ENCODE measurements around the gene CCDC12. TPM values are rescaled to one million over a fixed set of nuclear protein-coding genes. Genes with fewer than 3 reads are reported as not detected.

CCDC12 gene
- total and polyA plus RNA-seq, 11 donors: 27.1 to 120 (median 34.4) TPM

DNA sequence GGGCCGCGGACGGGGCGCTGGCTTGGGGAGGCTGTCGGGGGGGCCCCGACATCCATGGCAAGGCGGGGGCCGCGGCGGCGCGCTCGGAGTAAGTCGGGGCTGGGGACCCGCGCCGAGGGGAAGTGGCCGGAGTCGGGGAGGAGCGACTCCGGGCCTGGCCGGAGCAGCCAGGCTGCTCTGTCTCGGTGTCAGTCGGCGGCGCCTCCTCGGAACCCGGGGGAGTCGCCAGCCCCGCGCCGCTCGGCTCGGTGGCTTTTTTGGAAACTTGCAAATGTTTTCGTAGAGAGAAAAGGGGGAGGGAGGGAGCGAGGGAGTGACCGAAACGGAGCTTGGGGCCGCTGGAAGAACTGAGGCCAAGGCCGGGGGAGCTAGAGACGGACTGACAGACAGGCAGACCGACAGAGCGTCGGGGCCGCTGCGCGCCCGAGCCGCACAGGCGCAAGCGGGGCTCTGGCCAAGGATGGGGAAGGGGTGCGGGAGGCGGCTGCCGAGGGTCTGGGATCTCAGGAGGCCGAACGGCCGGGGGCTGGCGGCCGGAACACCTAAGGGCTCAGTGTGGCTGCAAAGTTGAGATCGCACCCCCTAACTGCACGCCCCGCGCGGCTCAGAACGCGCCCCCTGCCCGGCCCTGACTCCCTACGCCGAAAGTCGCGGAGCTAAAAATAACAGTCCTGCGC lies 94.0 kb downstream of the CCDC12 start:
- H3K4me3 ChIP-seq: peak overlapping the region; percentile 46 to 68 (median 62)
- no peaks in the 10 kb centered on the region for H3K9me3 ChIP-seq
- H3K27ac ChIP-seq: peak overlapping the region; percentile 20 to 82 (median 72)
- DNase-seq (peak in 1 of 5 donors; percentile 59), ATAC-seq (peak in 3 of 4 donors; percentile 13 to 54 (median 42))
- TF ChIP-seq CTCF (IDR thresholded peaks at IDR 0.05) (no peak), POLR2A (IDR thresholded peaks at IDR 0.05) (peak in 1 of 2 donors; percentile 11)
- intact Hi-C loops (cut with DNase I): no loop called here
- H3K27me3 ChIP-seq: peaks cover 0 to 38% (median 9%) of the 10 kb centered on the region in 9 donors
- H3K36me3 ChIP-seq: no peaks in the 10 kb centered on the region
- WGBS, 4 donors: 0 to 1% (median 1%) methylated on average over 51 to 72 of the region's 72 CpGs
- peaks cover 0 to 39% (median 19%) of the 10 kb centered on the region in 12 donors for H3K4me1 ChIP-seq

DNA sequence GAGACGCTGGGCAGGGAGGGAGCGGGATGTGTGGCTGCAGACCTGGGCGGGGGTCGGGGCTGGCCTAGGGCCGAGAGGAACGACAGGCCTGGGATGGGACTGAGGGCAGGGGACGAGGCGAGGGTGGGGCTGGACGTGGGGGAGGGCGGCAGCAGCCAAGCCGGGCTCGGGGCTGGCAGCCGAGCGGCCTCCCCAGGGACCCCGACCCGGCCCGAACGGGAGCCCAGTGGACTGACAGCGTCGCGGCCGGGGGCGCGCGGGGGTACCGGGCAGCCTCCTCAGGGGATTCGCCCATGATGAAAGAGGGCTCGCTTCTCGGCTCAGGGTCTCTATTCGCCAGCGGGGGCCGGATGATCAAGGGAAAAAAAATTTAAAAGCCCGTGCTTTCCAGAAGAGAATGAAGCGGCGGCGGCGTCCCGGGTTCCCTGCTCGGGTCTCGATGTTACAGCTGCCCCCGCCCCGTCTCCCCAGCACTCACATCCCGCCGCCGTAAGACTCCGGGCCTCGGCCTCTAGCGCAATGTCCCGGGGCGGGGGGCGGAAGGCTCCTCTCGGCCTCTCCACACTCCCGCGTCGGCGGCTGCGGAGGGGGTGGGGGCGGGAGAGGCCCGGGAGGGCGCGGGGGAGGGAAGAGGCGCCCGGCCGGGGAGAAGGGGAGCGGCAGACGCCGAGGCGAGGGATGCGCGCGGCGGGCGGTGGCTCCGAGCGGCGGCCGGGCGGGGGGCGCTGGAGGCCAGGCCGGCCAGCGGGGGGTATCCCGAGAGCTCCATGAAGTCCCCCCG lies 94.8 kb downstream of the CCDC12 start:
- Histone ChIP-seq H3K27me3 (peaks cover 0 to 38% (median 9%) of the 10 kb centered on the region in 9 donors), H3K27ac (peak overlapping the region; percentile 20 to 82 (median 72)), H3K4me1 (peaks cover 0 to 39% (median 19%) of the 10 kb centered on the region in 12 donors), H3K9me3 (no peaks in the 10 kb centered on the region), H3K36me3 (no peaks in the 10 kb centered on the region), H3K4me3 (peak overlapping the region; percentile 46 to 68 (median 62))
- TF ChIP-seq POLR2A (IDR thresholded peaks at IDR 0.05) (no peak), CTCF (IDR thresholded peaks at IDR 0.05) (no peak)
- WGBS, 4 donors: 4 to 38% (median 5%) methylated on average over 6 to 83 of the region's 83 CpGs
- ATAC-seq (peak in 3 of 4 donors; percentile 9 to 29 (median 28)), DNase-seq (peak in 1 of 5 donors; percentile 67)
- intact Hi-C loops (cut with DNase I): no loop called here

DNA sequence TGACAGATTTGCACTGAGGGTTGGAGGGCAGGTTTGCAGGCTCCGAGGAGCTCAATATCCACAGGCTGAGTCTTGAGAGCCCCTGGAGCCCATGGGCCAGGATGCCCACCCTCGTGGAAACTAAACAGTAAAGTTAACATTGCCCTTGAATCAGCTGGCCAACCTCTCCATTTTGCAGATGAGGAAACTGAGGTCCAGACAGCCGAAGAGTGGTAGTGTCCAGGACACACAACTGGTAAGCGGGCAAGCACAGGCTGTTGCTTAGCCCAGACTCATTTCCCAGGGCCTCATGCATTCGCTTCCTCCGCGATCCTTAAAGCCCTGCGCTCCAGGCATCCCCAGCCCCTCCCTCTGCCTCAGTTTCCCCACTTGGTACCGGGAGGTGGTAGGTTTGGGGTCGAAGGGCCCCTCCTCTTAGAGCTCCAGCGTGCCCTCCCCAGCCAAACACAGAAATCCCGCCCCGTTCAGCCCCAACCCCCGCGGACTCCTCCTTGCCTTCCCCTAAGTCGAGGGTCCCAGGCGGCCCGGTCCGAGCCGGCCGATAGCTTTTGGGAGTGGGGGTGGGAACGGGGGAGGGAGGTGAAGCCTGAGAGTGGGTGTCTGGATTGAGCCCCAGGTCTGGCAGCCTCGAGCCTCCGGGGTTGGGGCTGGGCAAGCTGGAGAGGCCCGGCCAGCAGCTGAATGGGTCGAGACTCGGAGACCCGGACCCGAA lies 95.5 kb downstream of the CCDC12 start:
- TF ChIP-seq CTCF (IDR thresholded peaks at IDR 0.05) (no peak), POLR2A (IDR thresholded peaks at IDR 0.05) (no peak)
- H3K36me3 ChIP-seq: no peaks in the 10 kb centered on the region
- intact Hi-C loops (cut with DNase I): no loop called here
- peaks cover 0 to 38% (median 9%) of the 10 kb centered on the region in 9 donors for H3K27me3 ChIP-seq
- WGBS, 4 donors: 44 to 58% (median 49%) methylated on average over 27 to 29 of the region's 29 CpGs
- H3K9me3 ChIP-seq: no peaks in the 10 kb centered on the region
- H3K4me3 ChIP-seq: peak overlapping the region; percentile 46 to 68 (median 62)
- H3K27ac ChIP-seq: peak overlapping the region in 11 of 12 donors; percentile 10 to 82 (median 74)
- ATAC-seq (no peak), DNase-seq (no peak)
- peaks cover 0 to 39% (median 19%) of the 10 kb centered on the region in 12 donors for H3K4me1 ChIP-seq
